K562 (cell line): ENCODE results near the gene FAAP24. TPM values are rescaled to one million over a fixed set of nuclear protein-coding genes. Genes with fewer than 3 reads are reported as not detected.
"Not testable (repeated sequence)": the region's sequence is repeated elsewhere in the genome, so short reads cannot be mapped to it uniquely, and the experiment has no call there.

Source experiments
- ATAC-seq: fragments of 200-7000 bp; cut with Tn5 transposase; 3 replicates; pipeline ENCODE4 v1.9.1; 2020; ENCODE audit warnings: moderate library complexity
- BruUV-seq: library from RNA; stranded (reverse); fragments of 400-500 nt; replicated peaks from 2 replicates; lab custom pipeline; 2021; lab: Mats Ljungman, UMichigan
- CTCF ChIA-PET: fragments of 300-600 bp; formaldehyde crosslinking; extraction: SDS; loops from one replicate; lab custom pipeline; 2021; ENCODE audit warnings: low intra/inter-chr PET ratio; lab: Yijun Ruan, JAX
- POLR2A ChIA-PET: fragments of 300-600, 350-650 bp; sonication (Branson Sonifier 250); formaldehyde crosslinking; extraction: SDS; loops from one replicate; lab custom pipeline; 2021; ENCODE audit warnings: antibody characterized with exemption, inconsistent platforms; lab: Yijun Ruan, JAX
- DNase-seq, 4 experiments: peaks; one replicate each; pipeline versions ENCODE4 v3.0.0 to v3.0.0-alpha.2; 2011 to 2018; ENCODE audit warnings: low spot score in 3 of 4, mixed read lengths in 3 of 4; ENCODE audit errors: extremely low read depth in 1 of 4
- FAIRE-seq: peaks from 2 replicates; lab custom pipeline; 2011; peaks lifted over from hg19 to GRCh38; lab: Jason Lieb, UNC
- H2AFZ ChIP-seq: 2 replicates; pipeline ENCODE4 v1.6.0; 2011; ENCODE audit warnings: low read depth, low read length, control low read depth, inconsistent platforms
- H3K27ac ChIP-seq: fragments of 200-600 bp; 3 replicates; pipeline ENCODE4 v1.8.0; 2011; ENCODE audit warnings: low read depth, mild to moderate bottlenecking, control low read depth, inconsistent platforms, low read length, moderate library complexity, mixed read lengths; ENCODE audit errors: extremely low read depth
- H3K27me3 ChIP-seq, 2 experiments: fragments of 300-600 bp in 1 of 2; 2 replicates in 1 of 2; 3 replicates in 1 of 2; pipeline versions ENCODE4 v1.6.0 to v1.8.0; 2011; ENCODE audit warnings: inconsistent platforms in 2 of 2, low read length in 2 of 2, mild to moderate bottlenecking in 1 of 2, mixed read lengths in 1 of 2, moderate library complexity in 1 of 2; ENCODE audit not compliant: control insufficient read depth in 2 of 2, insufficient read depth in 2 of 2
- H3K36me3 ChIP-seq: fragments of 300-600 bp; 3 replicates; pipeline ENCODE4 v1.8.0; 2011; ENCODE audit warnings: mild to moderate bottlenecking, low read length, inconsistent platforms; ENCODE audit not compliant: control insufficient read depth, insufficient read depth
- H3K4me1 ChIP-seq, 2 experiments: fragments of 200-600 bp in 1 of 2; replicated peaks in 1 of 2; 2 replicates in 1 of 2; 3 replicates in 1 of 2; pipeline versions ENCODE4 v1.5.1 to v1.8.0; 2011; ENCODE audit warnings: inconsistent platforms in 2 of 2, low read length in 2 of 2, mild to moderate bottlenecking in 1 of 2, mixed read lengths in 1 of 2, moderate library complexity in 1 of 2; ENCODE audit not compliant: control insufficient read depth in 2 of 2, insufficient read depth in 2 of 2
- H3K4me2 ChIP-seq: 2 replicates; pipeline ENCODE4 v1.6.1; 2011; ENCODE audit warnings: low read length, control low read depth, inconsistent platforms, mixed read lengths; ENCODE audit not compliant: insufficient read depth
- H3K4me3 ChIP-seq: fragments of 200-600 bp; sonication (generic), shearing (Covaris generic); 2 replicates; pipeline ENCODE4 v1.5.1; 2016; ENCODE audit warnings: control low read depth, inconsistent platforms
- H3K79me2 ChIP-seq: fragments of 200-600 bp; 3 replicates; pipeline ENCODE4 v1.8.0; 2011; ENCODE audit warnings: low read length, inconsistent platforms; ENCODE audit not compliant: control insufficient read depth, insufficient read depth
- H3K9ac ChIP-seq, 2 experiments: 2 replicates each; pipeline versions ENCODE4 v1.6.0 to v1.6.1; 2011; ENCODE audit warnings: low read depth in 2 of 2, low read length in 2 of 2, control low read depth in 1 of 2, inconsistent platforms in 1 of 2, mild to moderate bottlenecking in 1 of 2, mixed read lengths in 1 of 2; ENCODE audit not compliant: insufficient read depth in 1 of 2
- H3K9me1 ChIP-seq: one replicate; pipeline ENCODE4 v1.6.0; 2011; ENCODE audit warnings: inconsistent platforms, mild to moderate bottlenecking, low read length, moderate library complexity; ENCODE audit not compliant: control insufficient read depth, insufficient read depth
- H3K9me3 ChIP-seq: replicated peaks from 2 replicates; pipeline ENCODE4 v1.5.1; 2011; ENCODE audit warnings: low read depth, low read length, inconsistent platforms; ENCODE audit not compliant: control insufficient read depth, insufficient read depth
- H4K20me1 ChIP-seq: replicated peaks from 2 replicates; pipeline ENCODE4 v1.6.1; 2011; ENCODE audit warnings: low read length, inconsistent platforms, mixed read lengths; ENCODE audit not compliant: control insufficient read depth, insufficient read depth
- ATF2 ChIP-seq: sonication (generic); formaldehyde crosslinking; IDR thresholded peaks from 2 replicates; pipeline ENCODE4 v1.8.1; 2022; ENCODE audit warnings: missing genetic modification reagents
- NR2F6 ChIP-seq: fragments of 450-650 bp; formaldehyde crosslinking; IDR thresholded peaks from 2 replicates; pipeline ENCODE4 v1.4.0; 2020; ENCODE audit warnings: mild to moderate bottlenecking
- REST ChIP-seq, 2 experiments: fragments of 450-650 bp; formaldehyde crosslinking in 1 of 2; IDR thresholded peaks; 2 replicates each; pipeline versions ENCODE4 v1.4.0 to v1.6.1; 2014 to 2020; ENCODE audit warnings: mild to moderate bottlenecking in 2 of 2, borderline replicate concordance in 1 of 2, low read depth in 1 of 2
- WHSC1 ChIP-seq: IDR thresholded peaks from one replicate; pipeline ENCODE4 v1.6.1; 2012; ENCODE audit warnings: low read length, control low read depth, inconsistent platforms
- WGBS: fragments of 100-300 bp; shearing (Covaris generic); methylation state at CpG from one replicate; pipeline ENCODE4 v1.1.6; 2016; ENCODE audit warnings: low coverage, mixed read lengths; ENCODE audit not compliant: insufficient coverage; ENCODE audit errors: missing lambda C conversion rate; 5-methylcytosine and 5-hydroxymethylcytosine counted together
- in situ Hi-C: fragments of 300-500 bp; cut with MboI; formaldehyde crosslinking; loops from 4 replicates; pipeline ENCODE4 v1.15.0; 2018; ENCODE audit warnings: inconsistent platforms, mixed read lengths
- intact Hi-C: fragments of 100-400 bp; cut with micrococcal nuclease; formaldehyde crosslinking; loops from 2 replicates; pipeline ENCODE4 v1.14.2; 2022
- polyA plus RNA-seq, 8 experiments: library from polyadenylated mRNA; depleted of rRNA in 4 of 8; stranded (reverse) in 5 of 8; unstranded in 3 of 8; fragments of >200 nt; fragmentation: Nextera tagmentation in 2 of 8; fragmentation: Illumina TruSeq in 1 of 8; extraction: Ambion mirVana in 2 of 8; extraction: Trizol in 1 of 8; gene quantifications; 2 replicates each; pipeline versions ENCODE4 v1.2.1 to v1.2.3, GENCODE V29; 2011 to 2014; ENCODE audit warnings: inconsistent platforms in 1 of 8, missing spikeins in 1 of 8
- total RNA-seq, 7 experiments: library from RNA; depleted of rRNA in 6 of 7; stranded (reverse); fragments of >200 nt in 6 of 7; fragmentation: Illumina TruSeq in 2 of 7; extraction: Trizol in 2 of 7; gene quantifications; 2 replicates each; pipeline versions ENCODE4 v1.2.1 to v1.2.3, GENCODE V29; 2011 to 2021; ENCODE audit warnings: low replicate concordance in 1 of 7

FAAP24 gene
- total and polyA plus RNA-seq, 9 of the 15 experiments (the other 6 are each of a cell fraction or from before 2014, with no cell fraction given): 4.6 to 21.6 (median 8.2) TPM

- TF ChIP-seq REST (IDR thresholded peaks at IDR 0.05; ENCODE audit: borderline replicate concordance) (no peak), REST (CRISPR knock-in tag; IDR thresholded peaks at IDR 0.05; ENCODE audit: low read depth) (no peak), ATF2 (CRISPR knock-in tag) (no peak), NR2F6 (no peak), WHSC1 (no peak)
- TF ChIP-seq, all 486 proteins: peak for 0
Observed at GRCh38 chr19:32977280-32977679, 5.2 kb downstream of the FAAP24 start (continued).

- POLR2A ChIA-PET, H3K79me2 ChIP-seq, FAIRE-seq, H2AFZ ChIP-seq, in situ Hi-C loops, H3K9me1 ChIP-seq, H3K9ac ChIP-seq, H3K27ac ChIP-seq, H3K4me3 ChIP-seq, H3K27me3 ChIP-seq, DNase-seq, H3K4me1 ChIP-seq, ATAC-seq, H4K20me1 ChIP-seq, H3K4me2 ChIP-seq, H3K9me3 ChIP-seq, BruUV-seq: not testable (repeated sequence)
- CTCF ChIA-PET: interaction anchor here (2.8 kb wide), 1 partner anchor 141 kb away, joined by 27 read pairs; no protein-coding TSS in a partner anchor
- WGBS: 50% methylated on average over 1 of the region's 4 CpGs
- peaks cover 12% of the 10 kb centered on the region; the same call in 1 of the 3 replicates for H3K36me3 ChIP-seq
- intact Hi-C loops: loop anchor here (10.0 kb wide), 2 partner anchors 283 to 397 kb away; partner anchors contain the start of genes CEBPG and NUDT19
Observed at GRCh38 chr19:32977813-32978212, 5.8 kb downstream of the FAAP24 start.
